SK-N-SH (cell line): ENCODE results near the gene UBE2R2. TPM values are rescaled to one million over a fixed set of nuclear protein-coding genes. Genes with fewer than 3 reads are reported as not detected.
A peak's percentile ranks its signal among the peaks of the same experiment; 100 is the strongest.

Experiments
- CHD2 ChIP-seq: fragments of 150-350 bp; IDR thresholded peaks from 2 replicates; pipeline ENCODE4 v1.6.1; 2018; ENCODE audit warnings: low read length; ENCODE audit not compliant: partially characterized antibody
- EP300 ChIP-seq, 2 experiments: IDR thresholded peaks; 2 replicates each; pipeline versions ENCODE4 v1.4.0 to v1.6.1; 2012; ENCODE audit warnings: borderline replicate concordance in 1 of 2, low read depth in 1 of 2, low read length in 1 of 2
- EZH2phosphoT487 ChIP-seq: fragments of 200-600 bp; sonication (generic); IDR thresholded peaks from 2 replicates; pipeline ENCODE4 v1.6.1; 2017; ENCODE audit warnings: low read depth, mixed run types, mild to moderate bottlenecking, antibody characterized with exemption, moderate library complexity, borderline replicate concordance
- FOSL2 ChIP-seq: IDR thresholded peaks from 2 replicates; pipeline ENCODE4 v1.4.0; 2012; ENCODE audit warnings: low read depth, mild to moderate bottlenecking, moderate library complexity, borderline replicate concordance
- FOXJ3 ChIP-seq: sonication (generic); formaldehyde crosslinking; IDR thresholded peaks from 2 replicates; pipeline ENCODE4 v1.5.1; 2020; ENCODE audit warnings: mild to moderate bottlenecking, missing genetic modification reagents
- FOXM1 ChIP-seq: IDR thresholded peaks from 2 replicates; pipeline ENCODE4 v1.4.0; 2012; ENCODE audit warnings: low read depth, mild to moderate bottlenecking
- GABPA ChIP-seq: IDR thresholded peaks from 2 replicates; pipeline ENCODE4 v1.4.0; 2012; ENCODE audit warnings: low read depth, mild to moderate bottlenecking
- GATA2 ChIP-seq: sonication (generic); formaldehyde crosslinking; IDR thresholded peaks from 2 replicates; pipeline ENCODE4 v1.5.0; 2020; ENCODE audit warnings: mild to moderate bottlenecking, missing genetic modification reagents
- JUND ChIP-seq: IDR thresholded peaks from 2 replicates; pipeline ENCODE4 v1.4.0; 2012
- MEF2A ChIP-seq: IDR thresholded peaks from 2 replicates; pipeline ENCODE4 v1.4.0; 2012; ENCODE audit warnings: low read depth, borderline replicate concordance
- MXI1 ChIP-seq: IDR thresholded peaks from 2 replicates; pipeline ENCODE4 v1.6.1; 2012; ENCODE audit warnings: mild to moderate bottlenecking, low read depth, low read length, improper control_type of control experiment
- NFIC ChIP-seq: IDR thresholded peaks from 2 replicates; pipeline ENCODE4 v1.4.0; 2012; ENCODE audit warnings: borderline replicate concordance
- NRF1 ChIP-seq: IDR thresholded peaks from 2 replicates; pipeline ENCODE4 v1.6.1; 2012; ENCODE audit warnings: low read depth, mild to moderate bottlenecking, low read length
- POLR2AphosphoS5 ChIP-seq: IDR thresholded peaks from 2 replicates; pipeline ENCODE4 v1.6.1; 2012; ENCODE audit warnings: low read depth, low read length
- RCOR1 ChIP-seq: fragments of 150-350 bp; IDR thresholded peaks from 2 replicates; pipeline ENCODE4 v1.6.1; 2017; ENCODE audit warnings: antibody characterized with exemption, low read length
- RFX5 ChIP-seq: IDR thresholded peaks from 2 replicates; pipeline ENCODE4 v1.6.1; 2012; ENCODE audit warnings: mild to moderate bottlenecking, improper control_type of control experiment, low read length
- RXRA ChIP-seq: IDR thresholded peaks from 2 replicates; pipeline ENCODE4 v1.4.0; 2012; ENCODE audit warnings: low read depth, mild to moderate bottlenecking, borderline replicate concordance
- SIN3A ChIP-seq: IDR thresholded peaks from 2 replicates; pipeline ENCODE4 v1.6.1; 2012; ENCODE audit warnings: low read depth, mild to moderate bottlenecking, low read length, moderate library complexity, borderline replicate concordance
- SMC3 ChIP-seq: IDR thresholded peaks from 2 replicates; pipeline ENCODE4 v1.6.1; 2012; ENCODE audit warnings: low read depth, low read length, improper control_type of control experiment
- TAF1 ChIP-seq: IDR thresholded peaks from 2 replicates; pipeline ENCODE4 v1.6.1; 2012; ENCODE audit warnings: low read depth, mild to moderate bottlenecking, low read length, moderate library complexity, borderline replicate concordance
- TCF12 ChIP-seq: IDR thresholded peaks from 2 replicates; pipeline ENCODE4 v1.4.0; 2012
- TEAD4 ChIP-seq: IDR thresholded peaks from 2 replicates; pipeline ENCODE4 v1.4.0; 2012; ENCODE audit warnings: mild to moderate bottlenecking, borderline replicate concordance; ENCODE audit not compliant: insufficient read depth
- YY1 ChIP-seq: IDR thresholded peaks from 2 replicates; pipeline ENCODE4 v1.4.0; 2012; ENCODE audit warnings: low read depth, mild to moderate bottlenecking
- polyA plus RNA-seq, 3 experiments: library from polyadenylated mRNA; depleted of rRNA; stranded (reverse); fragments of >200 nt; gene quantifications; 2 replicates each; pipeline ENCODE4 v1.2.3, GENCODE V29; 2012
- TF ChIP-seq, protein P1 (sequence below): fragments of 150-350 bp; IDR thresholded peaks from 2 replicates; pipeline ENCODE4 v1.6.1; 2017; ENCODE audit warnings: antibody characterized with exemption, low read length, low read depth, borderline replicate concordance
- TF ChIP-seq, protein P2 (sequence below): IDR thresholded peaks from 2 replicates; pipeline ENCODE4 v1.4.0; 2012; ENCODE audit warnings: low read depth, borderline replicate concordance
- TF ChIP-seq, protein P3 (sequence below): fragments of 200-600 bp; sonication (generic); IDR thresholded peaks from 2 replicates; pipeline ENCODE4 v1.6.1; 2017; ENCODE audit warnings: antibody characterized with exemption, mild to moderate bottlenecking, moderate library complexity
- TF ChIP-seq, protein P4 (sequence below): fragments of 150-350 bp; IDR thresholded peaks from 2 replicates; pipeline ENCODE4 v1.6.1; 2016; ENCODE audit warnings: mild to moderate bottlenecking, low read depth, low read length
- TF ChIP-seq, protein P5 (sequence below): IDR thresholded peaks from 2 replicates; pipeline ENCODE4 v1.4.0; 2012; ENCODE audit warnings: low read depth

Gene UBE2R2
- polyA plus RNA-seq, 1 of the 3 experiments (the other 2 are of a cell fraction): 19.7 TPM

DNA sequence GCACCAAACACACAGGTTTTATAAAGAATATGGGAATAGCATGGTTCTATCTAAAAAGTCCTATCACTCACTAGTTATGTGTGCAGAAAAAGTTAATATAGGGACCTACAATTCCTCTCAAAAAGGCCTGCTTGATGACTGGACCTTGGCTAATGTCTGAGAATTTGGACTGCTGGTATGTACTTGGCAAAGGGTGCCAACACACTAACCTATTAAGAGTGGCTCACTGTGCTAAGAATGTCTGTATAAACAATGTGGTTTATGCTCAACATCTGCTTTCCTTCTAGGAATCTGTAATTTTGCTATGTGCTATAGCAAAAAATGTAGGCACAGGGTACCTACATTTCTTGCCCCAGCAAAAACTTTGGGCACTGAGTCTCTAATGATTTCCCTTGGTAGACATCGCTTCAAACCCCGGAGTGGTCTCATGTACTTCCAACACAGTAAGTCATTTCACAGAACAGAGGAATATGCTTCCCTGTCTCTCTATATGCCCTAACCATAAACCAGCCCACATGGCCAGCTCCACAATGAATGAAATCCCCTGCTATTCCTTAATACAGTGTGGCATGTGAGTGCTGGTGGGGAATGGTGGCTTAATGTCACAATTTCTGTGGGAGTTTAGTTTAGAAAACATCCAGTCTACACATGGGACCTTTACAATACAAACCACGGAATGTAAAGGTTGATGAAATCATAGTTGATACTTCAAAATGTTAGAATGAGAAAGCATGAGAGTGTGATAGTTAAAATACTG lies 130.0 kb downstream of the UBE2R2 start (continued):
- TF ChIP-seq EZH2phosphoT487 (no peak), GABPA (peak; percentile 17; the same call in 1 of the 2 replicates), JUND (peak; percentile 92), FOXM1 (0 out of 2 replicates have a peak, but pooled peaks have one; percentile 43), RCOR1 (no peak), YY1 (no peak), GATA2 (no peak), RXRA (peak; percentile 83; the same call in 1 of the 2 replicates), MXI1 (no peak), CHD2 (no peak), NRF1 (no peak), EP300 (IDR thresholded peaks at IDR 0.05; ENCODE audit: borderline replicate concordance in 1 of 2, low read depth in 1 of 2, low read length in 1 of 2) (peak in 1 of 2 experiments; percentile 78; a peak in 1 of 4 replicates), FOXJ3 (no peak), NFIC (peak; percentile 100), TCF12 (peak; percentile 98), SMC3 (no peak), MEF2A (peak; percentile 67; the same call in 1 of the 2 replicates), POLR2AphosphoS5 (peak; percentile 84; the same call in 1 of the 2 replicates), SIN3A (peak; percentile 60; the same call in 1 of the 2 replicates), RFX5 (no peak), TAF1 (no peak), FOSL2 (peak; percentile 91; the same call in 1 of the 2 replicates), TEAD4 (peak; percentile 95)
- TF ChIP-seq, protein P1, sequence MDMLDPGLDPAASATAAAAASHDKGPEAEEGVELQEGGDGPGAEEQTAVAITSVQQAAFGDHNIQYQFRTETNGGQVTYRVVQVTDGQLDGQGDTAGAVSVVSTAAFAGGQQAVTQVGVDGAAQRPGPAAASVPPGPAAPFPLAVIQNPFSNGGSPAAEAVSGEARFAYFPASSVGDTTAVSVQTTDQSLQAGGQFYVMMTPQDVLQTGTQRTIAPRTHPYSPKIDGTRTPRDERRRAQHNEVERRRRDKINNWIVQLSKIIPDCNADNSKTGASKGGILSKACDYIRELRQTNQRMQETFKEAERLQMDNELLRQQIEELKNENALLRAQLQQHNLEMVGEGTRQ: no peak
- TF ChIP-seq, protein P2, sequence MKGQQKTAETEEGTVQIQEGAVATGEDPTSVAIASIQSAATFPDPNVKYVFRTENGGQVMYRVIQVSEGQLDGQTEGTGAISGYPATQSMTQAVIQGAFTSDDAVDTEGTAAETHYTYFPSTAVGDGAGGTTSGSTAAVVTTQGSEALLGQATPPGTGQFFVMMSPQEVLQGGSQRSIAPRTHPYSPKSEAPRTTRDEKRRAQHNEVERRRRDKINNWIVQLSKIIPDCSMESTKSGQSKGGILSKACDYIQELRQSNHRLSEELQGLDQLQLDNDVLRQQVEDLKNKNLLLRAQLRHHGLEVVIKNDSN: no peak
- TF ChIP-seq, protein P3, sequence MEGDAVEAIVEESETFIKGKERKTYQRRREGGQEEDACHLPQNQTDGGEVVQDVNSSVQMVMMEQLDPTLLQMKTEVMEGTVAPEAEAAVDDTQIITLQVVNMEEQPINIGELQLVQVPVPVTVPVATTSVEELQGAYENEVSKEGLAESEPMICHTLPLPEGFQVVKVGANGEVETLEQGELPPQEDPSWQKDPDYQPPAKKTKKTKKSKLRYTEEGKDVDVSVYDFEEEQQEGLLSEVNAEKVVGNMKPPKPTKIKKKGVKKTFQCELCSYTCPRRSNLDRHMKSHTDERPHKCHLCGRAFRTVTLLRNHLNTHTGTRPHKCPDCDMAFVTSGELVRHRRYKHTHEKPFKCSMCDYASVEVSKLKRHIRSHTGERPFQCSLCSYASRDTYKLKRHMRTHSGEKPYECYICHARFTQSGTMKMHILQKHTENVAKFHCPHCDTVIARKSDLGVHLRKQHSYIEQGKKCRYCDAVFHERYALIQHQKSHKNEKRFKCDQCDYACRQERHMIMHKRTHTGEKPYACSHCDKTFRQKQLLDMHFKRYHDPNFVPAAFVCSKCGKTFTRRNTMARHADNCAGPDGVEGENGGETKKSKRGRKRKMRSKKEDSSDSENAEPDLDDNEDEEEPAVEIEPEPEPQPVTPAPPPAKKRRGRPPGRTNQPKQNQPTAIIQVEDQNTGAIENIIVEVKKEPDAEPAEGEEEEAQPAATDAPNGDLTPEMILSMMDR: no peak
- TF ChIP-seq, protein P4, sequence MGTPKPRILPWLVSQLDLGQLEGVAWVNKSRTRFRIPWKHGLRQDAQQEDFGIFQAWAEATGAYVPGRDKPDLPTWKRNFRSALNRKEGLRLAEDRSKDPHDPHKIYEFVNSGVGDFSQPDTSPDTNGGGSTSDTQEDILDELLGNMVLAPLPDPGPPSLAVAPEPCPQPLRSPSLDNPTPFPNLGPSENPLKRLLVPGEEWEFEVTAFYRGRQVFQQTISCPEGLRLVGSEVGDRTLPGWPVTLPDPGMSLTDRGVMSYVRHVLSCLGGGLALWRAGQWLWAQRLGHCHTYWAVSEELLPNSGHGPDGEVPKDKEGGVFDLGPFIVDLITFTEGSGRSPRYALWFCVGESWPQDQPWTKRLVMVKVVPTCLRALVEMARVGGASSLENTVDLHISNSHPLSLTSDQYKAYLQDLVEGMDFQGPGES: no peak
- TF ChIP-seq, protein P5, sequence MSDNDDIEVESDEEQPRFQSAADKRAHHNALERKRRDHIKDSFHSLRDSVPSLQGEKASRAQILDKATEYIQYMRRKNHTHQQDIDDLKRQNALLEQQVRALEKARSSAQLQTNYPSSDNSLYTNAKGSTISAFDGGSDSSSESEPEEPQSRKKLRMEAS: peak; percentile 63
